Muscle of back (tissue), 11 donors: ENCODE results near the gene CMTM8. TPM values are rescaled to one million over a fixed set of nuclear protein-coding genes. Genes with fewer than 3 reads are reported as not detected.
A peak's percentile ranks its signal among the peaks of the same experiment; 100 is the strongest.
"Not testable (repeated sequence)": the region's sequence is repeated elsewhere in the genome, so short reads cannot be mapped to it uniquely, and the experiment has no call there.

Experiments
- DNase-seq, 3 donors: peaks; one replicate each; pipeline versions ENCODE4 v3.0.0 to v3.0.0-alpha.2; 2013
- polyA plus RNA-seq, 10 donors: library from polyadenylated mRNA; unstranded; fragments of 120-200 nt; gene quantifications; one replicate each; pipeline ENCODE4 v1.2.1, GENCODE V29; 2013; ENCODE audit not compliant: insufficient read length in 10 of 10

Gene CMTM8
- polyA plus RNA-seq, 10 donors, result 1.3 to 3.7 (median 2.5) TPM

- no peak for DNase-seq
These were observed 137.1 kb downstream of the CMTM8 start for GRCh38 chr3:32375596-32375930.

DNA sequence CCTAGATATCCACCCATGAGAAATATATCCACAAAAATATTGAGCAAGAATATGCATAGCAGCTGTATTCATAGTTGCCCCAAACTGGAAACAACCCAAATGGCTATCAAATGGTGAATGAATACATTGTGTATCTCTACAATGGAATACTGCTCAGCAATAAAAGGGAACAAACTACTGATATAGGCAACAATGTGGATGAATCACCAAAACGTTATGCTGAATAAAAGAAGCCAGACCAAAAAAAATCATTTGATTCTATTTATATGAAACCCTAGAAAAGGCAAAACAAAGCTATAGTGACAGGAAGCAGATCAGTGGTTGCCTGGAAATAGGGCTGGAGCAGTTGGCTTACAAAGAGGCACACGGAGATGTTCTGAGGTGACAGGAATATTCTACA, 137.6 kb downstream of the CMTM8 start:
- no peak for DNase-seq

- DNase-seq, result no peak
These were observed 141.5 kb downstream of the CMTM8 start for GRCh38 chr3:32379831-32380500.

DNA sequence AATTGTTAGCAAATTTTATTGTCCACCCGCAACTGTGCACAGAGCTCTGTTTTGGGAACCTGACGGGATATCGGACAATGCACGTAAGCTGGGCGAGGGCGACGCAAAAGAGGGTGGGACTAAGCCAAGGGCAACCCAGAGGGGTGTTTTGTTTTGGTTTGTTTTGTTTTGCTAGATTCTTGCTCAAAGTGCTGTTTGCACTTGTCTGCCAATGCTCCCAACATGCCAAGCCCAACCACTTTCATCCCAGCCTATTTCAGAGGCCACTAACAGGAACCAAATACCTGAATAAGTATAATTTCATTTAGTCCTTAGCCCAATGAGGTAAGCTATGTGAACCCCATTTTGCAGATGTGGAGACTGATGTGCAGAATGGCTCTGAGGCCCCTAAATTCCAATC, 143.4 kb downstream of the CMTM8 start:
- no peak for DNase-seq

GRCh38 chr3:32383136-32383711, 144.7 kb downstream of the CMTM8 start:
- no peak for DNase-seq

DNA sequence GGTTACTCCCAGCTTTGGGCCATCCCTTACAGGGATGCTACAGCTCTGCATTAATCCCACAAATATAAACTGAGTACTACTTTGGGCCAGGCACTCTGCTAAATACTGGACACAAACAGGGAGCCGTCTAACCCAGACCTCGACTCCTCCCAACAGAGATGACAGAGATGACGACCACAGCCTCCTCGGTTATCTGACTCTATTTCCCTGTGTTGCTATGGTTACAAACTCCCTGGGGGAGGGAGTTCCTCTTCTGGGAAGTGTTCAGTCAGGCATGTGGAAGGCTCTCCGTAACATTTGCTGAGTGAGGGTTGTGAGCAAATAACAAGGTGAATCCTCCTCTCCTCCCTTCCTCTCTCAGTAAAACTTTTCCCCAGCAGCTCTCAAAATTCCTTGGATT, 146.5 kb downstream of the CMTM8 start:
- DNase-seq, result peak; percentile 33 to 74 (median 64)

DNA sequence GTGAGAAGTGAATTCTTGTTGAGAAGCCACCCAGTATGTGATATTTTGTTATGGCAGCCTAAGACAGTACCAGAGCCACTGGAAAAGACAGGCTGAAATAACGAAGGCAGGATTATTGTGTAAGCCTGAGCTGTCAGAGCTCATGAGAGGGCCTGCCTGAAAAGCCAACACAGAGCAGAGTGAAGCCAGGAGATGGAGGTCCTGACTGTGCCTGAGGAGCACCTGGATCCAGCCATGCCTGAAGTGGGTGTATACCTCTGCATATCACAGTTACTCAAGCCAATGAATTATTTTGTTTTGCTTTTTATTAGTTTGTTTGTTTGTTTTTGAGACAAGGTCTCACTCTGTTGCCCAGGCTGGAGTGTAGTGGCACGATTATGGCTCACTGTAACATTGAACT, 149.0 kb downstream of the CMTM8 start:
- no peak for DNase-seq

- not testable (repeated sequence) for DNase-seq
These were observed 151.1 kb downstream of the CMTM8 start for GRCh38 chr3:32389577-32389976.

DNA sequence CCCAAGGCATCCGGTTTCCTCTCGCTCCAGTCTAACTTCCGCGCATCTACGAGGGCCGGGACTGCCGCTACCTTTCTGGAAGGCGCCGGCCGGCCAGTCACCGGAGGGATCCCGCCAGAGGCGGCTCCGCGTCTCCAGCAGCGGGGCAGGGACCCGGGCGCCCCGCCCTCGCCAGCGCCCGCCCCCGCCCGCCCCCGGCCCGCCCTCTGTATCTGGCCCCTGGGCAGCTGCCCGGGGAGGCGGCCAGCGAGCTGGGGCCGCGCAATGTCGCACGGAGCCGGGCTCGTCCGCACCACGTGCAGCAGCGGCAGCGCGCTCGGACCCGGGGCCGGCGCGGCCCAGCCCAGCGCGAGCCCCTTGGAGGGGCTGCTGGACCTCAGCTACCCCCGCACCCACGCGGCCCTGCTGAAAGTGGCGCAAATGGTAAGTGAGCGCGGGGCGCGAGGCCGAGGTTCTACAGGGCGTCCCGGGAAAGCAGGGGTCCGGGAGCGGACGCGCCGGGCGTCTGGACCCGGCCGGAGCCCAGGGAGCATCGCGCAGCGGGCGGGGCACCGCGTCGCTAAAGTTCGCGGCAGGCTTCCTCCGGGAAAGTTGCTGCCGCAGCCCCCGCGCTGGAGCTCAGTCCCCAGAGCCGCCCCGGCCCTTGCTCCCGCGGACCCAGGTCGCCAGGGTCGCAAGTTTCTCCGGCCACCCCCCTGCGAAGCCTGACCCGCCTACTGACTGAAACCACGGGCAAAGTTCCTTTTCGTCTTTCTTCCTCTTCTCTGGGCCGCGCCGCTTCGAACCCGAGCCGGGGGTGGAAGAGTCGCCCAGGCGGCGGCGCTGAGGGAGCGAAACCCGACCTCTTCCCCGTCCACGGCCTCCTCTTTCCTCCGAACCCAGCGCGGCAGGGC, 153.4 kb downstream of the CMTM8 start, which contains the start of gene CMTM7:
TSS of gene CMTM7 (plus strand) at position 211 of the 893 bp plus-strand sequence. CDS start at position 265, 54 bp downstream.
- DNase-seq, result peak; percentile 53 to 85 (median 68)

- peak; percentile 17 to 81 (median 51) for DNase-seq
These were observed 154.2 kb downstream of the CMTM8 start for GRCh38 chr3:32392536-32393302.

- DNase-seq, result no peak
These were observed 157.0 kb downstream of the CMTM8 start for GRCh38 chr3:32395496-32395895.

GRCh38 chr3:32397941-32398340, 159.5 kb downstream of the CMTM8 start:
- no peak for DNase-seq

DNA sequence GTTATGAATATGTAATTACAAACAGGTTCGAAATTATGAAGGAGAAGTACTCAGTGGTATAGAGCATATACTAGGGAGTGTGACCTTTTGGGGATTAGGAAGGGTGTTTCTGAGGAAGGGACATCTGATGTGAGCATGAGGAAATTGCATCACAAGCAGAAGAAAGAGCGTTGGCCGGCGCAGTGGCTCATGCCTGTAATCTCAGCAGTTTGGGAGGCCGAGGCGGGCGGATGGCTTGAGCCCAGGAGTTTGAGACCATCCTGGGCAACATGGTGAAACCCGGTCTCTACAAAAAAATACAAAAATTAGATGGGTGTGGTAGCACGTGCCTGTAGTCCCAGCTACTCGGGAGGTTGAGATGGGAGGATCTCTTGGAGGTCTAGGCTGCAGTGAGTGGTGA, 160.1 kb downstream of the CMTM8 start:
- no peak for DNase-seq

DNA sequence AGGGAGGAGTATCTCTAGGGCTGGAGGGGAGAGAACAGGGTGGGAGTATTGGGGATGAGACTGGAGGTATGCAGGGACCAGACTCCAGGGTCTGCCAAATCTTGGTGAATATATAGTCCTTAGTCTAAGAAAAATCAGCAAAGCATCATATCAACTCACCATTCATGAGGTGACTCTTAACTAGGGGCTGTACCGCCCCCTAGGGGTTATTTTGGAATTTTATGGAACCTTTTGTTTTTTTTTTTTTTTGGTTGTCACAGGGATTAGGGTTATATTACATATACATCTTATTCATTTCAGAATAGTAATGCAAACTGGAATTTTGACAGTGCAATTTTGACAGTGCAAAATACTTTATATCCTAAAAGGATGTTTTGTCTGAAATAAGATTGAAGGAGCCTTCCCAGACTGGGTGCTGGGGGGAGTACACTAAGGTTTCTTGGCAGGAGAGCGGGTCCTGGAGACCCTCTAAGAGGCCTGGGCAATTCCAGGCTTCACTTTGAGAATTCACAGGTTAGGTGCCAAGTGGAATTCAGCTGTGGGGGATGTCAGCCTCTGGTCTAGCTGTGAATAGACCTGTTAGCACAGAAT, 160.6 kb downstream of the CMTM8 start:
- DNase-seq, result peak in 1 of 3 donors; percentile 60

DNA sequence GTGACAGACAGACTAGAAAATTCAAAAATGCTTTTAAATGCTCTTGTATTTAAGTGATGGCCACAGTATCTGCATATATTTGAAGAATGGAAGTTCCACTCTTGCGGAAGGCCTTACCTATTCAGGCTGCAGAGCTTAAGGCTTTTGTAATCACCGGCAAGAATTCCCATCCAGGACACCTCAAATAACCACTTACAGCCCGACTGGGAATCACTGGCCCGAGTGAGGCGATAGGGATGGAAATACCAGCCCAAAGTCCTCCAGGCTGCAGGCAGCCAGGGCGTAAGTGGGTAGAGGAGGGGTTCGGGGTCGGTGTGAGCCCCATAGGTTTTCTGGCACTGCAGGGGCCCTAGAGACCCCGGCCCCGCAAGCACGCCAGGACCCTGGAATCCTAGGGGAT, 162.6 kb downstream of the CMTM8 start:
- no peak for DNase-seq

DNA sequence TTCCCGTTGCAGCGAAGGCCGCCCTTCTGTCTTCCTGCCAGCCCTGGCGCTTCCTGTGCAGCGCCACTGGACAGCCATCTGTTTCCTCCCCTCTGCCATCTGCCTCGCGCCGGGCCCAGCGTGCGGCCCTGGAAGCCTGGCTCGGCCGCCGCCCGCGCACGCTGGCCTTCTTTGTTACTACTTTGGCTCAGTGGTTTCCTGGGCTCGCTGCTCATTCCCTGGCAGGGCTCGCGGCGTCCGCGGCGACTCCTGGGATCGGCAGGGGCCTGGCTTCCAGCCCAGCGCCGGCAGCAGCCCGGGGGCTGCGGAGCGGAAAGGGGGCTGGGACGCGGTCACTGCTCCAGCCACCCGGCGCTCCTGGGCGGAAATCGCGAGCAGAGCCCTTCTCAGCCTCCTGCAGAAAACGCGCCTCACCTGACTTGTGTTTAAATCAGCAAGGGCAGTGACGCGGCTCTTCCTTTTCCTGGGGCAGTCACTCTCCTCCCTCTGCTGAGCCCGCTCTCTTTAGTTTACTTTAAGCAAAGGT, 163.1 kb downstream of the CMTM8 start:
- peak in 2 of 3 donors; percentile 77 to 92 for DNase-seq

DNA sequence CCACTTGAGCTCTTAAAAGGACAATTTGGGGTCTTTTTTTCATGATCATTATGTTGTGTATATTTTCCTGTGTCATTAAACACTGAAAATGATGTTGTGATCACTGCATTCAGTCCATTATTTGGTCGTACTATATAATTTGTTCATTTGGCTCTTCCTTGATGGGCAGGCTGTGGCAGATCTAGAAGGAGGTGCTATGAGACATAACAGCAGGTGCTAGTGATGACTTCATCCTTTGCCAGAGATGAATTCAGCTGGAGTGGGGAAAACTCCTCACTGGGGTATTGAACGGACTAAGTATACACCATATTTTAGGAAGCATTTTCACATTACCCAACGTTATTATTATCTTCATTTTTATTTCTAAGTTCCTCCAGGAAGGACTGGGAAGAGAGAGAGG, 165.2 kb downstream of the CMTM8 start:
- DNase-seq, result no peak

GRCh38 chr3:32404714-32405113, 166.2 kb downstream of the CMTM8 start:
- DNase-seq, result no peak

DNA sequence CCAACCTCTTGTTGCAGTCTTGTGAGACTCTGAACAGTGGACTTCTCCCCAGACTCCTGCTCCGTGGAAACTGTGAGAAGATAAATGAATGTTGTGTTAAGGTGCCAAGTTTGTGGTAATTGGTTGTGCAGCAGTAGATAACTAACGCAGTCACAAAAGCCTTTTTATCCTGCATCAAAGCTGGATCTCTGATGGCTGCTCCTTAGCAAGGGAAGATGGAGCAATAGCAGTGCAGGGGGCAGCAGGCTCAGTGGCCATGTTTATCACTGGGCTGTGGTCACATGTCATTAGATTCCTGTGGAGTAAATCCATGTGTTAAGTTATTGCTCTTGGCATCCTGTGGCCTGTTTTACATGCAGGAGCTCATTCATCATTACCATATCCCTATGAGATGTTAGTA, 166.7 kb downstream of the CMTM8 start:
- DNase-seq, result no peak

DNA sequence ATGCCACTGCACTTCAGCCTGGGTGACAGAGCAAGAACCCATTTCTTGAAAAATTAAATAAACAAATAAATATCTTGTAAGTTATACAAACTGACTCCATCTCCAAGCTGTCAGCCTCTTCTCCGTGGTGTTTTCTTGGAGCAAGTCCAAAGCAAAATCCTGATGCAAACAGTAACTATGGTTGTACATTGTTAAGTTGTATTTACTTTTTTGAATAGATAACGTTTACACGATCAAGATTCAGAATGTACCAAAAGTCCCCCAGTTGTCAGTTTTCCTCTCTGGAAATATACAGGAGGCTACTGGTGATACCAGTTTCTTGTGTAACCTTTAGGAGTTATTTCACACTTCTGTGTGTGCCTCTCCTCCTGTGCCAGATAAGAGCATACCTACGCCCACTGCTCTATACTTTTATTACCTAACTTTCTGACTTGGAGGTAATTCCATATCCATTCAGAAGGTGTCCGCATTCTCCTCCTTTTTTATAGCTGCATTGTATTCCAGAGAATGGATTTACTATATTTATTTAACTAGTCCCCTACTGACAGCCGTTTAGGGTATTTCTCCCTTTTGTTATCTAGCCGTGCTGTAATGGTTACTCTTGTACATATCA, 167.3 kb downstream of the CMTM8 start:
- DNase-seq, result no peak
